WTC11 (cell line): Measurements from ENCODE around the gene GALNT2. TPM values are rescaled to one million over a fixed set of nuclear protein-coding genes. Genes with fewer than 3 reads are reported as not detected.
A peak's percentile ranks its signal among the peaks of the same experiment; 100 is the strongest.

Experiments
- ATAC-seq: fragments of 200-7000 bp; cut with Tn5 transposase; 2 replicates; pipeline ENCODE4 v1.10.0; 2021; ENCODE audit warnings: mild to moderate bottlenecking, moderate library complexity
- CTCF ChIA-PET: fragments of 300-600 bp; sonication (Branson Sonifier 250); formaldehyde crosslinking; loops from one replicate; lab custom pipeline; 2021; ENCODE audit warnings: antibody characterized with exemption; lab: Charles Lee
- POLR2A ChIA-PET: fragments of 350-600 bp; sonication (Branson Sonifier 250); formaldehyde crosslinking; loops from one replicate; lab custom pipeline; 2021; ENCODE audit warnings: antibody characterized with exemption; lab: Charles Lee
- DNase-seq: peaks from one replicate; pipeline ENCODE4 v3.0.0; 2021; ENCODE audit warnings: low spot score
- H3K27ac Mint-ChIP-seq: 2 replicates; pipeline ENCODE4 v1.8.0; 2021; ENCODE audit warnings: mixed read lengths
- H3K27me3 Mint-ChIP-seq: 2 replicates; pipeline ENCODE4 v1.8.0; 2021; ENCODE audit warnings: low read depth, mild to moderate bottlenecking, moderate library complexity, mixed read lengths
- H3K36me3 Mint-ChIP-seq: 2 replicates; pipeline ENCODE4 v1.8.0; 2021; ENCODE audit warnings: mixed read lengths
- H3K4me1 Mint-ChIP-seq: 2 replicates; pipeline ENCODE4 v1.8.0; 2022; ENCODE audit warnings: mixed read lengths
- H3K4me3 Mint-ChIP-seq: 2 replicates; pipeline ENCODE4 v1.8.0; 2021; ENCODE audit warnings: mild to moderate bottlenecking, moderate library complexity, mixed read lengths
- H3K9me3 Mint-ChIP-seq: 2 replicates; pipeline ENCODE4 v1.8.0; 2021; ENCODE audit warnings: mixed read lengths
- ARID4B ChIP-seq: sonication (generic); formaldehyde crosslinking; IDR thresholded peaks from 2 replicates; pipeline ENCODE4 v1.8.0; 2023; ENCODE audit warnings: missing genetic modification reagents, mild to moderate bottlenecking, borderline replicate concordance
- ATF1 ChIP-seq: sonication (generic); formaldehyde crosslinking; IDR thresholded peaks from 2 replicates; pipeline ENCODE4 v1.8.1; 2023; ENCODE audit warnings: mild to moderate bottlenecking, moderate library complexity, missing genetic modification reagents
- CBFB ChIP-seq: sonication (generic); formaldehyde crosslinking; IDR thresholded peaks from 2 replicates; pipeline ENCODE4 v1.8.1; 2022; ENCODE audit warnings: mild to moderate bottlenecking, low read depth, missing genetic modification reagents
- CREB1 ChIP-seq: sonication (generic); formaldehyde crosslinking; IDR thresholded peaks from 2 replicates; pipeline ENCODE4 v1.8.0; 2023; ENCODE audit warnings: mild to moderate bottlenecking, missing genetic modification reagents
- E2F4 ChIP-seq: sonication (generic); formaldehyde crosslinking; IDR thresholded peaks from 2 replicates; pipeline ENCODE4 v1.8.1; 2022; ENCODE audit warnings: low read depth, mild to moderate bottlenecking, moderate library complexity, missing genetic modification reagents, borderline replicate concordance
- ESRRA ChIP-seq: sonication (generic); formaldehyde crosslinking; IDR thresholded peaks from 2 replicates; pipeline ENCODE4 v1.8.1; 2022; ENCODE audit warnings: mild to moderate bottlenecking, missing genetic modification reagents, borderline replicate concordance
- ETV6 ChIP-seq: sonication (generic); formaldehyde crosslinking; IDR thresholded peaks from 2 replicates; pipeline ENCODE4 v1.8.1; 2022; ENCODE audit warnings: mild to moderate bottlenecking, missing genetic modification reagents
- FOXP1 ChIP-seq: sonication (generic); formaldehyde crosslinking; IDR thresholded peaks from 2 replicates; pipeline ENCODE4 v1.8.0; 2022; ENCODE audit warnings: missing genetic modification reagents, mild to moderate bottlenecking, moderate library complexity, borderline replicate concordance
- FOXP4 ChIP-seq: sonication (generic); formaldehyde crosslinking; IDR thresholded peaks from 2 replicates; pipeline ENCODE4 v1.8.0; 2022; ENCODE audit warnings: mild to moderate bottlenecking, missing genetic modification reagents
- IRF2 ChIP-seq: sonication (generic); formaldehyde crosslinking; IDR thresholded peaks from 2 replicates; pipeline ENCODE4 v1.8.0; 2022; ENCODE audit warnings: low read depth, missing genetic modification reagents, borderline replicate concordance
- MXD4 ChIP-seq: fragments of 250-450 bp; sonication (Bioruptor Pico); IDR thresholded peaks from 2 replicates; pipeline ENCODE4 v1.8.0; 2021; ENCODE audit warnings: mild to moderate bottlenecking, moderate library complexity, borderline replicate concordance
- NFYB ChIP-seq: sonication (generic); formaldehyde crosslinking; conservative IDR thresholded peaks from 2 replicates; pipeline ENCODE4 v1.8.0; 2022; ENCODE audit warnings: low read depth, missing genetic modification reagents
- PREB ChIP-seq: sonication (generic); formaldehyde crosslinking; IDR thresholded peaks from 2 replicates; pipeline ENCODE4 v1.8.1; 2022; ENCODE audit warnings: mild to moderate bottlenecking, missing genetic modification reagents, moderate library complexity, borderline replicate concordance
- RELA ChIP-seq: sonication (generic); formaldehyde crosslinking; IDR thresholded peaks from 2 replicates; pipeline ENCODE4 v1.8.1; 2022; ENCODE audit warnings: missing genetic modification reagents, mild to moderate bottlenecking, borderline replicate concordance
- SOX15 ChIP-seq: fragments of 250-450 bp; sonication (Bioruptor Pico); IDR thresholded peaks from 2 replicates; pipeline ENCODE4 v1.9.0; 2021; ENCODE audit warnings: mild to moderate bottlenecking
- SP1 ChIP-seq: sonication (generic); formaldehyde crosslinking; conservative IDR thresholded peaks from 2 replicates; pipeline ENCODE4 v1.8.1; 2022; ENCODE audit warnings: missing genetic modification reagents
- TP53 ChIP-seq: sonication (generic); formaldehyde crosslinking; IDR thresholded peaks from 2 replicates; pipeline ENCODE4 v1.8.1; 2023; ENCODE audit warnings: mild to moderate bottlenecking, missing genetic modification reagents
- ZBTB21 ChIP-seq: sonication (generic); formaldehyde crosslinking; IDR thresholded peaks from 2 replicates; pipeline ENCODE4 v1.8.1; 2023; ENCODE audit warnings: mild to moderate bottlenecking, missing genetic modification reagents, borderline replicate concordance
- ZNF512 ChIP-seq: sonication (generic); formaldehyde crosslinking; IDR thresholded peaks from 2 replicates; pipeline ENCODE4 v1.8.1; 2022; ENCODE audit warnings: missing genetic modification reagents, borderline replicate concordance
- total RNA-seq: library from RNA; stranded (reverse); gene quantifications from 3 replicates; pipeline ENCODE4 v1.2.3, GENCODE V29; 2021
- TF ChIP-seq, protein P1 (sequence below): sonication (generic); formaldehyde crosslinking; IDR thresholded peaks from 2 replicates; pipeline ENCODE4 v1.8.1; 2023; ENCODE audit warnings: mild to moderate bottlenecking, missing genetic modification reagents, moderate library complexity

The GALNT2 gene
- total RNA-seq, 1 experiment from 2014 or later: 74.8 TPM

GRCh38 chr1:230230273-230230672 is 163.2 kb downstream of the GALNT2 start:
- TF ChIP-seq E2F4 (CRISPR knock-in tag): no peak
- no peak for TF ChIP-seq PREB (CRISPR knock-in tag)
- TF ChIP-seq CBFB: no peak
- TF ChIP-seq, all 79 proteins: peak for 0
- H3K36me3 Mint-ChIP-seq: peaks cover 6% of the 10 kb centered on the region
- H3K4me1 Mint-ChIP-seq: peaks cover 61% of the 10 kb centered on the region
- ATAC-seq (no peak), DNase-seq (no peak)
- H3K9me3 Mint-ChIP-seq: peaks cover 7% of the 10 kb centered on the region
- ChIA-PET POLR2A (no interaction called here), CTCF (no interaction called here)
- no peak overlapping the region; the same call in 1 of the 2 replicates for H3K27ac Mint-ChIP-seq
- H3K27me3 Mint-ChIP-seq: no peaks in the 10 kb centered on the region; the same call in 1 of the 2 replicates
- H3K4me3 Mint-ChIP-seq: no peak overlapping the region

DNA sequence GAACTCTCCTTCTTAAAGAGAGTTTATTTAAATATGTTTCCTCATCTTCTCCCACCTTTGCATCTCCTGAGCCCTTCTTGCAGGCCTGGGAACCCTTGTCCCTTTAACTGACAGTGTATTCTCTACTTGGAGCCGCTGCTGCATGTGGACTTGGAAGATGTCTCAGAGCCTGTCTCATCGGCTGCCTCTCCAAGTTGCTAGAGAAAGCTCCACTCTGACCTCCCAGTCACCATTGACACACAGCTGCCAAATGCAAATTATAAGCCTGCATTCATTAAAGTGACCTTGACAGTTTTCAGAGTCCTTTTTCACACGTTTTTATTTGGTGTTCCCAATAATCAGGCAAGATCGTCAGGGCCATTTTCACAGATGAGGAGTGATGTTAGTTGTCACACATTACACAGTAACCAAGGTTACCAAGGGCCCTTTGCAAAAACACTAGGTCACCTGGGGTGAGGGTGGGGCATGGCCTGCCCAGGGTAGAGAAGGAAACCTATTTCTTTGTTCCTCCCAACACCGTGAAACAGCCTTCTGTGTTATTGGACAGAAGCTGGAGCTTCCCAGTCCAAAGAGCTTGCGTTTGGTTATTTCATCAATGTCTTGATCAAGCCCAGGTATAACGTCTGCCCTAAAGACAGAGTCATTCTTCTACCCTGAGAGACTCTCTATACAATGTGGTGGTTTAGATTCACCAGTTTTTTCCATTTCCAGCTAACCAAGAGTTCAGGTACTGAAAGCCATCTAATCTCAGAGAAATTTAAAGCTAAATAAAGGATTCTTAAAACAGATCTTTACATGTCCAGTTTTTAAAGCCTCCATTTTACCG is 164.1 kb downstream of the GALNT2 start:
- ATAC-seq: peak; percentile 63
- Mint-ChIP-seq H3K36me3 (peaks cover 6% of the 10 kb centered on the region), H3K4me3 (no peak overlapping the region), H3K27ac (no peak overlapping the region; the same call in 1 of the 2 replicates), H3K9me3 (peaks cover 7% of the 10 kb centered on the region), H3K4me1 (peaks cover 58% of the 10 kb centered on the region), H3K27me3 (no peaks in the 10 kb centered on the region; the same call in 1 of the 2 replicates)
- ChIA-PET POLR2A (no interaction called here), CTCF (interaction anchor here (1.3 kb wide), 2 partner anchors 9 to 11 kb away, joined by 3 read pairs; no protein-coding TSS in a partner anchor)
- DNase-seq: no peak
- TF ChIP-seq ETV6: no peak
- TF ChIP-seq ESRRA (CRISPR knock-in tag): no peak
- TF ChIP-seq SOX15 (CRISPR knock-in tag): no peak
- TF ChIP-seq FOXP1 (CRISPR knock-in tag): no peak
- no peak for TF ChIP-seq FOXP4
- no peak for TF ChIP-seq RELA (CRISPR knock-in tag)
- TF ChIP-seq ZNF512 (CRISPR knock-in tag): no peak
- TF ChIP-seq, protein P1, sequence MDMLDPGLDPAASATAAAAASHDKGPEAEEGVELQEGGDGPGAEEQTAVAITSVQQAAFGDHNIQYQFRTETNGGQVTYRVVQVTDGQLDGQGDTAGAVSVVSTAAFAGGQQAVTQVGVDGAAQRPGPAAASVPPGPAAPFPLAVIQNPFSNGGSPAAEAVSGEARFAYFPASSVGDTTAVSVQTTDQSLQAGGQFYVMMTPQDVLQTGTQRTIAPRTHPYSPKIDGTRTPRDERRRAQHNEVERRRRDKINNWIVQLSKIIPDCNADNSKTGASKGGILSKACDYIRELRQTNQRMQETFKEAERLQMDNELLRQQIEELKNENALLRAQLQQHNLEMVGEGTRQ (CRISPR knock-in tag): no peak
- TF ChIP-seq CREB1 (CRISPR knock-in tag): no peak
- no peak for TF ChIP-seq IRF2 (CRISPR knock-in tag)
- TF ChIP-seq NFYB (CRISPR knock-in tag): no peak
- TF ChIP-seq ATF1: no peak
- no peak for TF ChIP-seq ZBTB21
- TF ChIP-seq SP1 (CRISPR knock-in tag): no peak
- TF ChIP-seq MXD4: no peak
- TF ChIP-seq TP53 (CRISPR knock-in tag): no peak
- TF ChIP-seq ARID4B (CRISPR knock-in tag): no peak
